Neural cell (in vitro differentiated cells): Measurements from ENCODE around the gene ODF2L. TPM values are rescaled to one million over a fixed set of nuclear protein-coding genes. Genes with fewer than 3 reads are reported as not detected.

Experiments used
- H2AFZ ChIP-seq: fragments of 200-600, 300-800 bp; sonication (generic), shearing (Covaris generic); 2 replicates; pipeline ENCODE4 v1.6.0; 2014; ENCODE audit warnings: low read depth, mild to moderate bottlenecking, antibody characterized with exemption, low read length, moderate library complexity
- H3F3A ChIP-seq: fragments of 200-600 bp; shearing (Covaris generic); 2 replicates; pipeline ENCODE4 v1.6.1; 2016; ENCODE audit warnings: mild to moderate bottlenecking, moderate library complexity, mixed read lengths, antibody characterized with exemption, low read length; ENCODE audit not compliant: insufficient read depth, poor library complexity, severe bottlenecking
- H3K27ac ChIP-seq: fragments of 200-600, 300-800 bp; sonication (generic), shearing (Covaris generic); 2 replicates; pipeline ENCODE4 v1.5.1; 2014; ENCODE audit warnings: mild to moderate bottlenecking, low read length, moderate library complexity
- H3K27me3 ChIP-seq: fragments of 300-800, 200-600 bp; sonication (generic), shearing (Covaris generic); 2 replicates; pipeline ENCODE4 v1.6.0; 2014; ENCODE audit warnings: mild to moderate bottlenecking, low read depth, low read length, moderate library complexity; ENCODE audit not compliant: insufficient read depth
- H3K36me3 ChIP-seq: fragments of 300-800, 200-600 bp; sonication (generic), shearing (Covaris generic); 2 replicates; pipeline ENCODE4 v1.5.1; 2014; ENCODE audit warnings: mild to moderate bottlenecking, antibody characterized with exemption, low read length, moderate library complexity; ENCODE audit not compliant: insufficient read depth
- H3K4me2 ChIP-seq: fragments of 300-800, 200-600 bp; sonication (generic), shearing (Covaris generic); 2 replicates; pipeline ENCODE4 v1.6.0; 2014; ENCODE audit warnings: mild to moderate bottlenecking, low read length
- H3K4me3 ChIP-seq: fragments of 300-800, 200-600 bp; sonication (generic), shearing (Covaris generic); 2 replicates; pipeline ENCODE4 v1.5.1; 2014; ENCODE audit warnings: mild to moderate bottlenecking, low read length, moderate library complexity
- H3K79me2 ChIP-seq: fragments of 200-600 bp; shearing (Covaris generic); replicated peaks from 2 replicates; pipeline ENCODE4 v1.6.0; 2014; ENCODE audit warnings: mild to moderate bottlenecking, low read length, moderate library complexity; ENCODE audit not compliant: insufficient read depth
- H3K9ac ChIP-seq: fragments of 300-800, 200-600 bp; sonication (generic), shearing (Covaris generic); 2 replicates; pipeline ENCODE4 v1.6.1; 2016; ENCODE audit warnings: mild to moderate bottlenecking, low read length, mixed read lengths
- H3K9me2 ChIP-seq: fragments of 200-600 bp; shearing (Covaris generic); 2 replicates; pipeline ENCODE4 v1.6.1; 2016; ENCODE audit warnings: mild to moderate bottlenecking, low read length, mixed read lengths; ENCODE audit not compliant: insufficient read depth
- H3K9me3 ChIP-seq: fragments of 200-600, 300-800 bp; sonication (generic), shearing (Covaris generic); 2 replicates; pipeline ENCODE4 v1.6.1; 2016; ENCODE audit warnings: mild to moderate bottlenecking, mixed run types, low read length, moderate library complexity, mixed read lengths
- H4K20me1 ChIP-seq: fragments of 200-600 bp; shearing (Covaris generic); 2 replicates; pipeline ENCODE4 v1.6.1; 2016; ENCODE audit warnings: mild to moderate bottlenecking, mixed run types; ENCODE audit not compliant: insufficient read depth
- CTCF ChIP-seq: fragments of 450-650 bp; IDR thresholded peaks from 2 replicates; pipeline ENCODE4 v1.5.1; 2014; ENCODE audit warnings: antibody characterized with exemption, mild to moderate bottlenecking, moderate library complexity; ENCODE audit not compliant: poor library complexity, severe bottlenecking
- EP300 ChIP-seq: fragments of 450-650 bp; conservative IDR thresholded peaks from 2 replicates; pipeline ENCODE4 v1.6.1; 2014; ENCODE audit warnings: antibody characterized with exemption, mild to moderate bottlenecking, moderate library complexity; ENCODE audit not compliant: poor library complexity, severe bottlenecking
- EZH2 ChIP-seq: fragments of 200-600, 300-800 bp; shearing (Covaris generic), sonication (generic); IDR thresholded peaks from 2 replicates; pipeline ENCODE4 v1.6.1; 2014; ENCODE audit warnings: antibody characterized with exemption, low read length, borderline replicate concordance, mild to moderate bottlenecking; ENCODE audit not compliant: insufficient read depth, poor library complexity, severe bottlenecking
- MXI1 ChIP-seq: fragments of 450-650 bp; conservative IDR thresholded peaks from 2 replicates; pipeline ENCODE4 v1.6.1; 2014; ENCODE audit warnings: antibody characterized with exemption, mild to moderate bottlenecking; ENCODE audit not compliant: poor library complexity, severe bottlenecking
- POLR2AphosphoS5 ChIP-seq: IDR thresholded peaks from 2 replicates; pipeline ENCODE4 v1.6.1; 2012
- RAD21 ChIP-seq: fragments of 450-650 bp; conservative IDR thresholded peaks from 2 replicates; pipeline ENCODE4 v1.6.1; 2014; ENCODE audit warnings: antibody characterized with exemption, mild to moderate bottlenecking, moderate library complexity
- REST ChIP-seq: IDR thresholded peaks from 2 replicates; pipeline ENCODE4 v1.6.1; 2012; ENCODE audit warnings: borderline replicate concordance
- SMC3 ChIP-seq: fragments of 450-650 bp; conservative IDR thresholded peaks from 2 replicates; pipeline ENCODE4 v1.6.1; 2014; ENCODE audit warnings: antibody characterized with exemption, mild to moderate bottlenecking, moderate library complexity; ENCODE audit not compliant: poor library complexity
- TAF1 ChIP-seq: IDR thresholded peaks from 2 replicates; pipeline ENCODE4 v1.6.1; 2012; ENCODE audit warnings: low read depth
- polyA plus RNA-seq: library from polyadenylated mRNA; depleted of rRNA; stranded (reverse); fragments of >200 nt; gene quantifications from 2 replicates; pipeline ENCODE4 v1.2.3, GENCODE V29; 2014

ODF2L gene
- polyA plus RNA-seq, 1 donor from 2014 or later = 138 TPM

DNA sequence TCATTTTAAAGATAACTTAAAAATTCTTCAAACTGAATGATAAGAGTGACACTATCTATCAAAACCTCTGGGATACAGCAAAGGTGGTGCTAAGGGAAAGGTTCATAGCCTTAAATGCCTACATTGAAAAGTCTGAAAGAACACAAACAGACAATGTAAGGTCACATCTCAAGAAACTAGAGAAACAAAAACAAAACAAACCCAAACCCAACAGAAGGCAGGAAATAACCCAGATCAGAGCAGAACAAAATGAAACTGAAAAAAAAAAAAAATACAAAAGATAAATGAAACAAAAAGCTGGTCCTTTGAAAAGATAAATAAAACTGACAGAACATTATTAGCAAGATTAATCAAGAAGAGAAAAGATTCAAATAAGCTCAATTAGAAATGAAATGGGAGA, 6.8 kb downstream of the ODF2L start:
- H2AFZ ChIP-seq = no peak overlapping the region
- TF ChIP-seq POLR2AphosphoS5 = no peak
- TF ChIP-seq EZH2 = no peak
- TF ChIP-seq REST = no peak
- peaks cover 60% of the 10 kb centered on the region for H3K79me2 ChIP-seq
- no peaks in the 10 kb centered on the region for H4K20me1 ChIP-seq
- no peaks in the 10 kb centered on the region for H3K9me2 ChIP-seq
- H3K9me3 ChIP-seq = no peaks in the 10 kb centered on the region
- H3K27me3 ChIP-seq = no peaks in the 10 kb centered on the region
- H3K9ac ChIP-seq = no peak overlapping the region
- H3K4me2 ChIP-seq = no peak overlapping the region
- no peaks in the 10 kb centered on the region for H3K36me3 ChIP-seq
- no peak overlapping the region for H3K4me3 ChIP-seq
- H3F3A ChIP-seq = no peaks in the 10 kb centered on the region
- H3K27ac ChIP-seq = no peak overlapping the region

DNA sequence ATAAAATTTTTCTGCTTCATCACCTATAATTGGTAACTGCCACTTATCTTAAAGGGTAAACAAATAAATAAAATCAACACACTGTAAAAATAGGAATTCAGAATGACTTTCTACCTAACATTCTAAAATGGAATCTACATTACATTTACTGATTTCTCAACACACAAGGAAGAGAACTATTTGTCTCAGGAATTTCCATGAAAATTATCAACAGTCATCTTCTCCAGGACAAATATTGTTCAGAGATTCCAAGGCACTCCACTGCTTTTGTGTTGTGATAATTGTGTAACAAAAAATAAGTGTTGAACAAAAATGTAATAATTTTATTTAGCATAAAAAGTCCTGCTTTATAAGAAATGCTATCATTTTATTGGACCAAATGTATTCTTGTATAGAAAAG, 7.3 kb downstream of the ODF2L start:
- Histone ChIP-seq H3K36me3 (no peaks in the 10 kb centered on the region), H3K9me2 (no peaks in the 10 kb centered on the region), H3K4me2 (no peak overlapping the region), H3K4me3 (no peak overlapping the region), H3K9me3 (no peaks in the 10 kb centered on the region), H2AFZ (no peak overlapping the region), H4K20me1 (no peaks in the 10 kb centered on the region), H3K27me3 (no peaks in the 10 kb centered on the region), H3F3A (no peaks in the 10 kb centered on the region), H3K9ac (no peak overlapping the region), H3K27ac (no peak overlapping the region), H3K79me2 (peaks cover 57% of the 10 kb centered on the region)
- TF ChIP-seq CTCF (no peak), POLR2AphosphoS5 (no peak), SMC3 (no peak)

DNA sequence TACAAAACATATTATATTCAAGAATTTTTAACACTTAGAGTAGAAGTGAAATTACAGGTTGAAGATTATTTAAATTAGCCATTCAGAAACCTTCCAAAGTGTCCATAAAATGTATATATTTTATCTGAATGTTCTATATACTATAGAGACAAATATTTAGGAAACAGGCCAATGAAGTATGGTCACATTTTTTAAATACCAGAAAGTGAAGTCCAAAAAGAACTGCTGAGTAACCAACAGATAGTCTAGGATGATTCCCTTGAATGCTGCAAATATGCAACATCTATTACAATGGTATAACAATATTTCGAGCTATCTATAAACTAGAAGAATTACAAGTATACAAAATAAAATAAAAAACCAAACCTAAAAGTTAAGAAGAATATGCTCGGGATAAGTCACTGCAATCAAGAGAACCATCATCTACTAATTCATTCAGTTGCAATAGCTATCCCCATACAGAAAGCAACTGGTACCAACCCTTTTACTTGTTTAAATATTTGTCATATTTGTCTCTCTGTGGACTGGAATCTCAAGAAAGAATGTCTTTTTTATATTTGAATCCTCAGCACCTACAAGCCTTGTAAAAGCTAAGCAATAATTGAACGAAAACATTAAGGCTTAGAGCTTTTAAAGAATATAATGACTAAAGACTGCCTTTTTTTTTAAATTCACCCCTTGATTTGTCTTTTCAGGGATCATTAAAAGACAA, 8.1 kb downstream of the ODF2L start:
- TF ChIP-seq EZH2 = no peak
- no peak for TF ChIP-seq CTCF
- no peak for TF ChIP-seq MXI1
- TF ChIP-seq SMC3 = no peak
- TF ChIP-seq TAF1 = no peak
- TF ChIP-seq RAD21 = no peak
- no peak for TF ChIP-seq EP300
- TF ChIP-seq REST = no peak
- TF ChIP-seq POLR2AphosphoS5 = no peak
- no peaks in the 10 kb centered on the region for H4K20me1 ChIP-seq
- H3K9ac ChIP-seq = no peak overlapping the region
- no peak overlapping the region for H3K4me3 ChIP-seq
- H3F3A ChIP-seq = no peaks in the 10 kb centered on the region
- peaks cover 50% of the 10 kb centered on the region for H3K79me2 ChIP-seq
- H3K9me2 ChIP-seq = no peaks in the 10 kb centered on the region
- no peak overlapping the region for H3K27ac ChIP-seq
- H3K4me2 ChIP-seq = no peak overlapping the region
- H2AFZ ChIP-seq = no peak overlapping the region
- H3K27me3 ChIP-seq = no peaks in the 10 kb centered on the region
- no peaks in the 10 kb centered on the region for H3K9me3 ChIP-seq
- H3K36me3 ChIP-seq = no peaks in the 10 kb centered on the region
